Tibial nerve (tissue), 4 donors: ENCODE measurements around the gene TMEM91.

ENCODE experiments used
- CTCF ChIP-seq, 5 experiments: fragments of 200-600 bp in 3 of 5; fragments of 450-650 bp in 2 of 5; sonication (generic) in 3 of 5; IDR thresholded peaks; one replicate each; pipeline ENCODE4 v1.5.1; 2016 to 2019; ENCODE audit warnings: antibody characterized with exemption in 5 of 5, mild to moderate bottlenecking in 3 of 5, moderate library complexity in 2 of 5
- EP300 ChIP-seq, 2 donors: sonication (generic); formaldehyde crosslinking; IDR thresholded peaks; one replicate each; pipeline ENCODE4 v1.6.1; 2017; ENCODE audit warnings: antibody characterized with exemption in 2 of 2, mild to moderate bottlenecking in 1 of 2

- no peak for TF ChIP-seq CTCF (IDR thresholded peaks at IDR 0.05)
- TF ChIP-seq EP300 (IDR thresholded peaks at IDR 0.05): peak in 1 of 2 donors; percentile 72
Measured at GRCh38 chr19:41328842-41329225, 47.5 kb upstream of the TMEM91 start.
